Adrenal gland (tissue), 5 donors: ENCODE measurements around the gene PDE9A.

Source experiments
- CTCF ChIP-seq, 6 experiments: fragments of 450-650 bp in 4 of 6; fragments of 200-600 bp in 2 of 6; sonication (generic) in 1 of 6; IDR thresholded peaks; 1 replicate in 5 of 6; 2 replicates in 1 of 6; pipeline versions ENCODE4 v1.5.1 to v1.8.0; 2016 to 2021; ENCODE audit warnings: antibody characterized with exemption in 6 of 6, mild to moderate bottlenecking in 2 of 6, moderate library complexity in 1 of 6
- POLR2A ChIP-seq, 2 donors: fragments of 450-650 bp; IDR thresholded peaks; one replicate each; pipeline ENCODE4 v1.6.1; 2017; ENCODE audit warnings: antibody characterized with exemption in 2 of 2, mild to moderate bottlenecking in 2 of 2, moderate library complexity in 1 of 2
- donor health status: DM: no; HTN: no; CAD: no.

- no peak for TF ChIP-seq CTCF (IDR thresholded peaks at IDR 0.05)
- TF ChIP-seq POLR2A (IDR thresholded peaks at IDR 0.05) = no peak
Observed at GRCh38 chr21:42785666-42786427, 132.4 kb downstream of the PDE9A start.
